ENCODE results near the gene ARHGAP22. TPM values are rescaled to one million over a fixed set of nuclear protein-coding genes. Genes with fewer than 3 reads are reported as not detected.

Gene ARHGAP22
- 1 to 10 TPM; 2.2 to 9.1 (median 4.8) TPM for total RNA-seq

GRCh38 chr10:48604991-48605508 lies at the start of gene ARHGAP22:
Gene ARHGAP22 (minus strand): TSS chr10:48605073. CDS start chr10:48604796, 277 bp downstream.
- Histone ChIP-seq H3K4me3 (peak within 1 kb of the TSS; percentile 44 to 61 (median 54)), H3K9me3 (no peaks in the 10 kb centered on the region), H3K27me3 (peaks cover 0 to 18% (median 0%) of the 10 kb centered on the region in 4 donors), H3K27ac (replicated peaks in 1 of 4) (peak within 1 kb of the TSS; percentile 15 to 42 (median 30)), H3K36me3 (no peaks in the 10 kb centered on the region), H3K4me1 (peaks cover 11 to 31% (median 20%) of the 10 kb centered on the region in 4 donors)
- intact Hi-C loops (cut with DNase I): no loop called here
- DNase-seq (ENCODE audit: extremely low spot score): peak; percentile 91
- 0% methylated on average over 15 of the region's 30 CpGs for WGBS
- TF ChIP-seq POLR2A (IDR thresholded peaks at IDR 0.05; ENCODE audit: low read depth): no peak
- TF ChIP-seq EP300 (IDR thresholded peaks at IDR 0.05): no peak
- TF ChIP-seq POLR2AphosphoS5 (IDR thresholded peaks at IDR 0.05): no peak
- no peak for TF ChIP-seq CTCF (IDR thresholded peaks at IDR 0.05)

- H3K9me3 ChIP-seq: no peaks in the 10 kb centered on the region
- H3K4me1 ChIP-seq: peaks cover 15 to 21% (median 19%) of the 10 kb centered on the region in 4 donors
- no peaks in the 10 kb centered on the region for H3K36me3 ChIP-seq
- no peak for TF ChIP-seq CTCF (IDR thresholded peaks at IDR 0.05)
- WGBS: 97% methylated on average over 4 of the region's 4 CpGs
- intact Hi-C loops (cut with DNase I): loop anchor here (10.0 kb wide), 1 partner anchor 861 kb away; no protein-coding TSS in a partner anchor
- H3K4me3 ChIP-seq: no peak overlapping the region
- DNase-seq (ENCODE audit: extremely low spot score): no peak
- no peak overlapping the region for H3K27ac ChIP-seq (replicated peaks in 1 of 4)
- H3K27me3 ChIP-seq: peaks cover 0 to 13% (median 0%) of the 10 kb centered on the region in 4 donors
Measured at GRCh38 chr10:48653944-48654698, 49.2 kb upstream of the ARHGAP22 start.

- intact Hi-C loops (cut with DNase I): loop anchor here (10.0 kb wide), 1 partner anchor 861 kb away; no protein-coding TSS in a partner anchor
- TF ChIP-seq EP300 (IDR thresholded peaks at IDR 0.05) (no peak), CTCF (IDR thresholded peaks at IDR 0.05) (no peak), POLR2AphosphoS5 (IDR thresholded peaks at IDR 0.05) (no peak), POLR2A (IDR thresholded peaks at IDR 0.05; ENCODE audit: low read depth) (no peak)
- H3K4me3 ChIP-seq: no peak overlapping the region
- no peak overlapping the region for H3K27ac ChIP-seq (replicated peaks in 1 of 4)
- H3K9me3 ChIP-seq: no peaks in the 10 kb centered on the region
- peaks cover 15 to 21% (median 19%) of the 10 kb centered on the region in 4 donors for H3K4me1 ChIP-seq
- H3K27me3 ChIP-seq: peaks cover 0 to 8% (median 0%) of the 10 kb centered on the region in 4 donors
- WGBS: 90% methylated on average over 5 of the region's 5 CpGs
- peak; percentile 86 for DNase-seq (ENCODE audit: extremely low spot score)
- H3K36me3 ChIP-seq: no peaks in the 10 kb centered on the region
Measured at GRCh38 chr10:48653347-48653746, 48.5 kb upstream of the ARHGAP22 start.

GRCh38 chr10:48652344-48652743 lies 47.5 kb upstream of the ARHGAP22 start:
- intact Hi-C loops (cut with DNase I): loop anchor here (10.0 kb wide), 1 partner anchor 862 kb away; no protein-coding TSS in a partner anchor
- no peak for DNase-seq (ENCODE audit: extremely low spot score)
- no peak overlapping the region for H3K4me3 ChIP-seq
- peaks cover 15 to 21% (median 19%) of the 10 kb centered on the region in 4 donors for H3K4me1 ChIP-seq
- H3K27me3 ChIP-seq: peaks cover 0 to 7% (median 0%) of the 10 kb centered on the region in 4 donors
- H3K9me3 ChIP-seq: no peaks in the 10 kb centered on the region
- no peaks in the 10 kb centered on the region for H3K36me3 ChIP-seq
- WGBS: 89% methylated on average over 4 of the region's 4 CpGs
- H3K27ac ChIP-seq (replicated peaks in 1 of 4): no peak overlapping the region
- TF ChIP-seq POLR2AphosphoS5 (IDR thresholded peaks at IDR 0.05) (no peak), CTCF (IDR thresholded peaks at IDR 0.05) (no peak), POLR2A (IDR thresholded peaks at IDR 0.05; ENCODE audit: low read depth) (no peak), EP300 (IDR thresholded peaks at IDR 0.05) (no peak)
